Spleen (tissue), 11 donors: ENCODE results near the gene QSOX1. TPM values are rescaled to one million over a fixed set of nuclear protein-coding genes. Genes with fewer than 3 reads are reported as not detected.

Source experiments
- DNase-seq: peaks from one replicate; pipeline ENCODE4 v3.0.0-alpha.2; 2020
- H3K27ac ChIP-seq, 8 donors: fragments of 200-600 bp; sonication (generic) in 7 of 8; 1 replicate in 4 of 8; 2 replicates in 4 of 8; pipeline versions ENCODE4 v1.5.0 to v1.8.0; 2016 to 2021; ENCODE audit warnings: inconsistent platforms in 4 of 8, mild to moderate bottlenecking in 4 of 8, moderate library complexity in 1 of 8
- H3K27me3 ChIP-seq, 7 donors: fragments of 200-600 bp; sonication (generic) in 6 of 7; replicated peaks in 1 of 7; 1 replicate in 4 of 7; 2 replicates in 3 of 7; pipeline versions ENCODE4 v1.5.0 to v1.8.0; 2016 to 2021; ENCODE audit warnings: inconsistent platforms in 3 of 7, mild to moderate bottlenecking in 1 of 7
- H3K36me3 ChIP-seq, 6 donors: fragments of 200-600 bp; sonication (generic) in 5 of 6; 1 replicate in 4 of 6; 2 replicates in 2 of 6; pipeline versions ENCODE4 v1.5.0 to v1.8.0; 2016 to 2021; ENCODE audit warnings: inconsistent platforms in 2 of 6
- H3K4me1 ChIP-seq, 6 donors: fragments of 200-600 bp; sonication (generic) in 5 of 6; 1 replicate in 3 of 6; 2 replicates in 3 of 6; pipeline versions ENCODE4 v1.5.0 to v1.8.0; 2016 to 2021; ENCODE audit warnings: inconsistent platforms in 3 of 6
- H3K4me3 ChIP-seq, 8 donors: fragments of 200-600 bp; sonication (generic) in 7 of 8; 1 replicate in 4 of 8; 2 replicates in 4 of 8; pipeline versions ENCODE4 v1.5.0 to v1.8.0; 2016 to 2021; ENCODE audit warnings: inconsistent platforms in 4 of 8, mild to moderate bottlenecking in 4 of 8, moderate library complexity in 2 of 8
- H3K9me3 ChIP-seq, 8 donors: fragments of 200-600 bp; sonication (generic) in 7 of 8; 1 replicate in 4 of 8; 2 replicates in 4 of 8; pipeline versions ENCODE4 v1.5.0 to v1.8.0; 2016 to 2021; ENCODE audit warnings: inconsistent platforms in 4 of 8
- CTCF ChIP-seq, 11 experiments: fragments of 200-600 bp in 7 of 11; fragments of 450-650 bp in 4 of 11; sonication (generic) in 4 of 11; IDR thresholded peaks in 8 of 11; conservative IDR thresholded peaks in 3 of 11; 1 replicate in 7 of 11; 2 replicates in 4 of 11; pipeline versions ENCODE4 v1.4.0 to v1.8.0; 2016 to 2021; ENCODE audit warnings: antibody characterized with exemption in 11 of 11, inconsistent platforms in 4 of 11, mild to moderate bottlenecking in 1 of 11
- POLR2A ChIP-seq, 3 donors: fragments of 450-650 bp; IDR thresholded peaks; one replicate each; pipeline ENCODE4 v1.5.1; 2017; ENCODE audit warnings: antibody characterized with exemption in 3 of 3, mild to moderate bottlenecking in 1 of 3
- POLR2AphosphoS5 ChIP-seq, 3 donors: sonication (generic); formaldehyde crosslinking; IDR thresholded peaks; one replicate each; pipeline ENCODE4 v1.5.1; 2017; ENCODE audit warnings: antibody characterized with exemption in 3 of 3
- WGBS, 5 donors: extraction: QIAGEN DNeasy Blood & Tissue Kit in 3 of 5; methylation state at CpG; one replicate each; pipeline versions ENCODE4 v1.1.5 to v1.1.7; 2013 to 2018; 5-methylcytosine and 5-hydroxymethylcytosine counted together
- intact Hi-C: fragments of 100-400 bp; cut with DNase I; formaldehyde crosslinking; loops from one replicate; pipeline ENCODE4 v1.15.0; 2023; ENCODE audit warnings: low total_unique reads
- polyA plus RNA-seq, 3 donors: library from polyadenylated mRNA; stranded (reverse); fragments of 200-250 nt; gene quantifications; one replicate each; pipeline ENCODE4 v1.2.1, GENCODE V29; 2013
- total RNA-seq, 7 donors: library from RNA; depleted of rRNA in 3 of 7; stranded (reverse); fragments of >200 nt in 3 of 7; fragmentation: NEBNext Ultra II Directional in 4 of 7; extraction: Animal tissue kit (Norgen Biotek cat#: 25700) in 4 of 7; gene quantifications; one replicate each; pipeline versions ENCODE4 v1.1.0 to v1.2.1, GENCODE V29; 2016 to 2021
- donor health status: healthy with polysubstance abuse.
- donor health status: DM: no; HTN: no; CAD: no; lungs with moderate emphysema.
- donor health status: DM: no; HTN: no; CAD: no.
- donor health status: Bipolar disorder and iron deficiency.
- donor health status: healthy.
- donor health status: DM: no; HTN: no; CAD: no.
- donor health status: DM: yes; HTN: yes; CAD: no.

QSOX1 gene
- total and polyA plus RNA-seq, 10 donors: 35.2 to 78.9 (median 56.5) TPM

GRCh38 chr1:180195916-180196315 lies 41.2 kb downstream of the QSOX1 start:
- 75 to 95% (median 90%) methylated on average over 6 to 9 of the region's 9 CpGs for WGBS, 5 donors
- Histone ChIP-seq H3K9me3 (no peaks in the 10 kb centered on the region), H3K27ac (no peak overlapping the region), H3K36me3 (peaks cover 0 to 100% (median 28%) of the 10 kb centered on the region in 6 donors), H3K27me3 (no peaks in the 10 kb centered on the region), H3K4me1 (peaks cover 0 to 17% (median 0%) of the 10 kb centered on the region in 6 donors), H3K4me3 (no peak overlapping the region)
- no peak for DNase-seq
- intact Hi-C loops: no loop called here
- TF ChIP-seq POLR2AphosphoS5 (IDR thresholded peaks at IDR 0.05): no peak
- TF ChIP-seq POLR2A (IDR thresholded peaks at IDR 0.05): no peak
- no peak for TF ChIP-seq CTCF (IDR thresholded peaks at IDR 0.05 in 8 of 11, conservative IDR thresholded peaks at IDR 0.05 in 3 of 11)

DNA sequence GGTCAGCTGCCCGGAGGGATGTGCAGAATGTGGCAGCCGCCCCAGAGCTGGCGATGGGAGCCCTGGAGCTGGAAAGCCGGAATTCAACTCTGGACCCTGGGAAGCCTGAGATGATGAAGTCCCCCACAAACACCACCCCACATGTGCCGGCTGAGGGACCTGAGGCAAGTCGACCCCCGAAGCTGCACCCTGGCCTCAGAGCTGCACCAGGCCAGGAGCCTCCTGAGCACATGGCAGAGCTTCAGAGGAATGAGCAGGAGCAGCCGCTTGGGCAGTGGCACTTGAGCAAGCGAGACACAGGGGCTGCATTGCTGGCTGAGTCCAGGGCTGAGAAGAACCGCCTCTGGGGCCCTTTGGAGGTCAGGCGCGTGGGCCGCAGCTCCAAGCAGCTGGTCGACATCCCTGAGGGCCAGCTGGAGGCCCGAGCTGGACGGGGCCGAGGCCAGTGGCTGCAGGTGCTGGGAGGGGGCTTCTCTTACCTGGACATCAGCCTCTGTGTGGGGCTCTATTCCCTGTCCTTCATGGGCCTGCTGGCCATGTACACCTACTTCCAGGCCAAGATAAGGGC lies 41.9 kb downstream of the QSOX1 start:
- peaks cover 0 to 97% (median 22%) of the 10 kb centered on the region in 6 donors for H3K36me3 ChIP-seq
- no peak overlapping the region for H3K4me3 ChIP-seq
- intact Hi-C loops: no loop called here
- H3K4me1 ChIP-seq: peaks cover 0 to 11% (median 0%) of the 10 kb centered on the region in 6 donors
- no peak overlapping the region for H3K27ac ChIP-seq
- 92 to 95% (median 92%) methylated on average over 11 to 17 of the region's 17 CpGs for whole genome bisulfite sequencing, 5 donors
- H3K27me3 ChIP-seq: no peaks in the 10 kb centered on the region
- H3K9me3 ChIP-seq: no peaks in the 10 kb centered on the region
- TF ChIP-seq POLR2A (IDR thresholded peaks at IDR 0.05) (no peak), POLR2AphosphoS5 (IDR thresholded peaks at IDR 0.05) (peak in 1 of 3 donors; percentile 12), CTCF (IDR thresholded peaks at IDR 0.05 in 8 of 11, conservative IDR thresholded peaks at IDR 0.05 in 3 of 11) (no peak)
- no peak for DNase-seq

GRCh38 chr1:180197231-180197630 lies 42.6 kb downstream of the QSOX1 start:
- Histone ChIP-seq H3K4me1 (peaks cover 0 to 6% (median 0%) of the 10 kb centered on the region in 6 donors), H3K27ac (no peak overlapping the region), H3K36me3 (peaks cover 0 to 90% (median 20%) of the 10 kb centered on the region in 6 donors), H3K4me3 (no peak overlapping the region), H3K27me3 (no peaks in the 10 kb centered on the region), H3K9me3 (no peaks in the 10 kb centered on the region)
- intact Hi-C loops: no loop called here
- WGBS, 5 donors: 81 to 88% (median 85%) methylated on average over 3 to 5 of the region's 5 CpGs
- no peak for DNase-seq
- TF ChIP-seq POLR2A (IDR thresholded peaks at IDR 0.05) (no peak), POLR2AphosphoS5 (IDR thresholded peaks at IDR 0.05) (no peak), CTCF (IDR thresholded peaks at IDR 0.05 in 8 of 11, conservative IDR thresholded peaks at IDR 0.05 in 3 of 11) (no peak)

DNA sequence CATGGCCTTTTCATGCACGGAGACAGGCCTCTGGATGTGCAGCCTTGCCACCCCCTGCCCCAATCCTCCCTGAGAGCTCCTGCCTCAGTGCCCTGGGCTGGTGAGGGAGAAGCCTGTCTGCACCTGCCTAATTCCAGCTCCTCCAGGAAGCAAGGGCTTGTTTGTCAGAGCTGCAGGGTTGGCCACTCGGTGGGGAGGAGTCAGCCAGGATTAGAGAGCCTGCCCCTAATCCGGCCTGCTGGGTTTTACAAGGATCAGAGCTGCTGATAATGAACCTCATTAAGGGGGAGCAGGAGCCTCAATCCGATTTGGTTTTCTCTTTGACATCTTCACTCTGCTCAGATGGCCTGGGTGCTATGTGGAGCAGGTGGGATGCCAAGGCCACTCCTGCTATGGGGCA lies 43.5 kb downstream of the QSOX1 start:
- Histone ChIP-seq H3K36me3 (peaks cover 0 to 80% (median 20%) of the 10 kb centered on the region in 6 donors), H3K4me3 (no peak overlapping the region), H3K27me3 (no peaks in the 10 kb centered on the region), H3K27ac (no peak overlapping the region), H3K9me3 (no peaks in the 10 kb centered on the region), H3K4me1 (peaks cover 0 to 6% (median 0%) of the 10 kb centered on the region in 6 donors)
- DNase-seq: no peak
- intact Hi-C loops: no loop called here
- 83 to 96% (median 85%) methylated on average over 4 of the region's 4 CpGs for WGBS, 5 donors
- TF ChIP-seq POLR2AphosphoS5 (IDR thresholded peaks at IDR 0.05) (no peak), POLR2A (IDR thresholded peaks at IDR 0.05) (no peak), CTCF (IDR thresholded peaks at IDR 0.05 in 8 of 11, conservative IDR thresholded peaks at IDR 0.05 in 3 of 11) (no peak)
